ENCODE results near the gene GIMD1. TPM values are rescaled to one million over a fixed set of nuclear protein-coding genes. Genes with fewer than 3 reads are reported as not detected.

The GIMD1 gene
- total RNA-seq, 4 donors from 2014 or later: not detected

GRCh38 chr4:106339431-106339830 is 29.1 kb downstream of the GIMD1 start:
- Histone ChIP-seq H3K4me1 (no peaks in the 10 kb centered on the region), H3K27me3 (no peaks in the 10 kb centered on the region), H3K4me3 (no peak overlapping the region), H3K27ac (no peak overlapping the region), H3K9me3 (peaks cover 7% of the 10 kb centered on the region), H3K36me3 (peaks cover 55% of the 10 kb centered on the region)
- TF ChIP-seq POLR2A (IDR thresholded peaks at IDR 0.05): no peak
- TF ChIP-seq POLR2AphosphoS5 (IDR thresholded peaks at IDR 0.05): no peak
- no peak for TF ChIP-seq CTCF (IDR thresholded peaks at IDR 0.05)
- no peak for TF ChIP-seq EP300 (IDR thresholded peaks at IDR 0.05)
- 86% methylated on average over 4 of the region's 4 CpGs for WGBS
- DNase-seq (ENCODE audit: low spot score in 2 of 2): no peak

- no CpG with 5 or more reads among the region's 3 CpGs for WGBS
- H3K4me1 ChIP-seq: no peaks in the 10 kb centered on the region
- TF ChIP-seq POLR2AphosphoS5 (IDR thresholded peaks at IDR 0.05): no peak
- TF ChIP-seq CTCF (IDR thresholded peaks at IDR 0.05): no peak
- TF ChIP-seq POLR2A (IDR thresholded peaks at IDR 0.05): no peak
- no peak for TF ChIP-seq EP300 (IDR thresholded peaks at IDR 0.05)
- no peak for DNase-seq (ENCODE audit: low spot score in 2 of 2)
- peaks cover 58% of the 10 kb centered on the region for H3K36me3 ChIP-seq
- H3K27ac ChIP-seq: no peak overlapping the region
- H3K9me3 ChIP-seq: peaks cover 7% of the 10 kb centered on the region
- no peak overlapping the region for H3K4me3 ChIP-seq
- no peaks in the 10 kb centered on the region for H3K27me3 ChIP-seq
These were observed 29.9 kb downstream of the GIMD1 start for GRCh38 chr4:106338671-106339070.

- no peak for TF ChIP-seq POLR2A (IDR thresholded peaks at IDR 0.05)
- no peak for TF ChIP-seq CTCF (IDR thresholded peaks at IDR 0.05)
- TF ChIP-seq EP300 (IDR thresholded peaks at IDR 0.05): no peak
- no peak for TF ChIP-seq POLR2AphosphoS5 (IDR thresholded peaks at IDR 0.05)
These were observed 30.7 kb downstream of the GIMD1 start for GRCh38 chr4:106337916-106338315.

DNA sequence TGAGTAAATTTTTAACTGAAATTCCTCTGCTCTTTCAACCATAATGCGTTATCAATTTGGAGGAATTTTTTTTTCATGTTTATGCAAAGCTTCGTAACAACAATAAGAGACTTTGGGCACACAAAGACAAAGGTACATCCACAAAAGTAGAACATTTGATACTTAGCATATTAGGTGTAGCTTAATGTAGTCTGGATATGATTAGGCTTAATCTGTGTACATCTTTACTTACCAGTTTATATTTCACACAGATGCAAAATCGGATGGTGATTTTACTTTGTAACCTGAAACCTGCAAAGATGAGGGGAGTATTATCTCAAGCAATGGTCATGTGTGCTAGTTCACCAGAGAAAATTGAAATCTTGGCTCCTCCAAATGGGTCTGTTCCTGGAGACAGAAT is 32.0 kb downstream of the GIMD1 start:
- H3K36me3 ChIP-seq: peaks cover 78% of the 10 kb centered on the region
- H3K27ac ChIP-seq: no peak overlapping the region
- no peak for DNase-seq (ENCODE audit: low spot score in 2 of 2)
- TF ChIP-seq POLR2AphosphoS5 (IDR thresholded peaks at IDR 0.05) (no peak), POLR2A (IDR thresholded peaks at IDR 0.05) (no peak), CTCF (IDR thresholded peaks at IDR 0.05) (no peak), EP300 (IDR thresholded peaks at IDR 0.05) (no peak)
- peaks cover 7% of the 10 kb centered on the region for H3K9me3 ChIP-seq
- no peaks in the 10 kb centered on the region for H3K4me1 ChIP-seq
- WGBS: 89% methylated on average over 3 of the region's 3 CpGs
- H3K27me3 ChIP-seq: no peaks in the 10 kb centered on the region
- H3K4me3 ChIP-seq: no peak overlapping the region

More at GRCh38 chr4:106337916-106338315, 30.7 kb downstream of the GIMD1 start:
- H3K4me3 ChIP-seq: no peak overlapping the region
- peaks cover 65% of the 10 kb centered on the region for H3K36me3 ChIP-seq
- peaks cover 7% of the 10 kb centered on the region for H3K9me3 ChIP-seq
- no peaks in the 10 kb centered on the region for H3K4me1 ChIP-seq
- no peaks in the 10 kb centered on the region for H3K27me3 ChIP-seq
- no peak for DNase-seq (ENCODE audit: low spot score in 2 of 2)
- H3K27ac ChIP-seq: no peak overlapping the region

DNA sequence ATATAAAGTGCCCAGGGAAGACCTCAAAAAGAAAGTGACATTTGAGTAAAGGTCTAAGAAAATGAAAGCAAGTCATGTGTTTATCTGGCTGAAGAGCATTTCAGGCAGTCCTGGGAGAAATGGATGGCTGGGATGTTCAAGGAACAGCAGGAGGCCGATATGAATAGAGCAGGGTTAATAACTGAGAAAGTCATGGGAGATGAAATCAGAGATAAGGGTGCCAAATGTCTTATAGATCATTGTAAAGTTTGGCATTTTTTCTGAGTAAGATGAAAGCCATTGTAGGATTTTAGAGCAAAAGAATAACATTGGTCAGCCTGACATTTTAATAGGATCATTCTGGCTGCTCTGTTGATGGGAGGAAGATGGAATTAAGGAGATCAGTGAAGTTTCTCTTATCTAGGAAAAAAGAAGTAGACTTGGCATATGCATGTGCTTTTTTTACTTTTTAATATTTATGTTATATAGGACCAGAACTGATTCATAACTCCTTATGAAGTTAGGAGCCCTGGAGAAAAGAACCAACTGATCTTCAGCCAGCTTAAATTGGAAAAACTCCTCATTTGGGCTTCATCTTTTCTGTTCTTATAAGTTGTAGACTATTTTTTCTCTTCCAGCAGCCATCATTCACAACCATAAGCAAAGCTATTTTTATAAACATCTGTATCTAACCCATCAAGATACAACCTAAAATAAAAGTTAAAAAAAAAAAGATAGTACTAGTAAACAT is 33.7 kb downstream of the GIMD1 start:
- H3K4me3 ChIP-seq: no peak overlapping the region
- H3K36me3 ChIP-seq: peaks cover 86% of the 10 kb centered on the region
- H3K27me3 ChIP-seq: no peaks in the 10 kb centered on the region
- TF ChIP-seq POLR2AphosphoS5 (IDR thresholded peaks at IDR 0.05) (no peak), CTCF (IDR thresholded peaks at IDR 0.05) (no peak), POLR2A (IDR thresholded peaks at IDR 0.05) (no peak), EP300 (IDR thresholded peaks at IDR 0.05) (no peak)
- H3K9me3 ChIP-seq: peaks cover 7% of the 10 kb centered on the region
- H3K27ac ChIP-seq: no peak overlapping the region
- WGBS: 77% methylated on average over 1 of the region's 1 CpG
- no peak for DNase-seq (ENCODE audit: low spot score in 2 of 2)
- no peaks in the 10 kb centered on the region for H3K4me1 ChIP-seq

Data from suprapubic skin (tissue), 4 donors.